Ascending aorta (tissue), 2 donors: Measurements from ENCODE around the gene KANSL1. TPM values are rescaled to one million over a fixed set of nuclear protein-coding genes. Genes with fewer than 3 reads are reported as not detected.

Experiments used
- DNase-seq, 2 donors: peaks; one replicate each; pipeline ENCODE4 v3.0.0-alpha.2; 2019; ENCODE audit warnings: low spot score in 2 of 2
- H3K27ac ChIP-seq, 2 donors: fragments of 200-600 bp; sonication (generic); one replicate each; pipeline ENCODE4 v1.5.1; 2016 to 2017; ENCODE audit warnings: mild to moderate bottlenecking in 1 of 2
- H3K27me3 ChIP-seq: fragments of 200-600 bp; sonication (generic); one replicate; pipeline ENCODE4 v1.5.1; 2017
- H3K36me3 ChIP-seq, 2 donors: fragments of 200-600 bp; sonication (generic); one replicate each; pipeline ENCODE4 v1.5.1; 2016
- H3K4me1 ChIP-seq, 2 donors: fragments of 200-600 bp; sonication (generic); one replicate each; pipeline ENCODE4 v1.5.1; 2016 to 2017; ENCODE audit warnings: mild to moderate bottlenecking in 1 of 2
- H3K4me3 ChIP-seq, 2 donors: fragments of 200-600 bp; sonication (generic); one replicate each; pipeline ENCODE4 v1.5.1; 2016 to 2017; ENCODE audit warnings: mild to moderate bottlenecking in 1 of 2
- H3K9me3 ChIP-seq, 2 donors: fragments of 200-600 bp; sonication (generic); one replicate each; pipeline ENCODE4 v1.5.1; 2016
- intact Hi-C: fragments of 100-400 bp; cut with DNase I; formaldehyde crosslinking; loops from one replicate; pipeline ENCODE4 v1.15.1; 2023
- total RNA-seq: library from RNA; depleted of rRNA; stranded (reverse); fragments of >200 nt; gene quantifications from one replicate; pipeline ENCODE4 v1.1.0, GENCODE V29; 2016
- TF ChIP-seq, protein P1 (sequence below), 3 experiments: fragments of 200-600 bp in 2 of 3; fragments of 450-650 bp in 1 of 3; sonication (generic) in 2 of 3; IDR thresholded peaks; one replicate each; pipeline ENCODE4 v1.5.1; 2016 to 2019; ENCODE audit warnings: antibody characterized with exemption in 3 of 3, mild to moderate bottlenecking in 1 of 3, moderate library complexity in 1 of 3

KANSL1 gene
- total RNA-seq, 1 donor from 2014 or later: 53.5 TPM

DNA sequence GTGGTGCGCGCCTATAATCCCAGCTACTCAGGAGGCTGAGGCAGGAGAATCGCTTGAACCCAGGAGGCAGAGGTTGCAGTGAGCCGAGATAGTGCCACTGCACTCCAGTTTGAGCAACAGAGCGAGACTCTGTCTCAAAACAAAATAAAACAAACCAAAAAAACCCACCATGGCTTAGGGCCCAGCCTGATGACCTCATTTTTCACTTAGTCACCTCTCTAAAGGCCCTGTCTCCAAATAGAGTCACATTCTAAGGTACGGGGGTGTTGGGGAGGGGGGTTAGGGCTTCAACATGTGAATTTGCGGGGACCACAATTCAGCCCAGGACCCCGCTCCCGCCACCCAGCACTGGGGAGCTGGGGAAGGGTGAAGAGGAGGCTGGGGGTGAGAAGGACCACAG is 195.6 kb downstream of the KANSL1 start:
- no peaks in the 10 kb centered on the region for H3K4me1 ChIP-seq
- H3K4me3 ChIP-seq: no peak overlapping the region
- H3K27ac ChIP-seq: no peak overlapping the region
- intact Hi-C loops: no loop called here
- H3K9me3 ChIP-seq: no peaks in the 10 kb centered on the region
- no peaks in the 10 kb centered on the region for H3K36me3 ChIP-seq
- no peak for DNase-seq
- TF ChIP-seq, protein P1, sequence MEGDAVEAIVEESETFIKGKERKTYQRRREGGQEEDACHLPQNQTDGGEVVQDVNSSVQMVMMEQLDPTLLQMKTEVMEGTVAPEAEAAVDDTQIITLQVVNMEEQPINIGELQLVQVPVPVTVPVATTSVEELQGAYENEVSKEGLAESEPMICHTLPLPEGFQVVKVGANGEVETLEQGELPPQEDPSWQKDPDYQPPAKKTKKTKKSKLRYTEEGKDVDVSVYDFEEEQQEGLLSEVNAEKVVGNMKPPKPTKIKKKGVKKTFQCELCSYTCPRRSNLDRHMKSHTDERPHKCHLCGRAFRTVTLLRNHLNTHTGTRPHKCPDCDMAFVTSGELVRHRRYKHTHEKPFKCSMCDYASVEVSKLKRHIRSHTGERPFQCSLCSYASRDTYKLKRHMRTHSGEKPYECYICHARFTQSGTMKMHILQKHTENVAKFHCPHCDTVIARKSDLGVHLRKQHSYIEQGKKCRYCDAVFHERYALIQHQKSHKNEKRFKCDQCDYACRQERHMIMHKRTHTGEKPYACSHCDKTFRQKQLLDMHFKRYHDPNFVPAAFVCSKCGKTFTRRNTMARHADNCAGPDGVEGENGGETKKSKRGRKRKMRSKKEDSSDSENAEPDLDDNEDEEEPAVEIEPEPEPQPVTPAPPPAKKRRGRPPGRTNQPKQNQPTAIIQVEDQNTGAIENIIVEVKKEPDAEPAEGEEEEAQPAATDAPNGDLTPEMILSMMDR (IDR thresholded peaks at IDR 0.05): no peak
- H3K27me3 ChIP-seq: no peaks in the 10 kb centered on the region

DNA sequence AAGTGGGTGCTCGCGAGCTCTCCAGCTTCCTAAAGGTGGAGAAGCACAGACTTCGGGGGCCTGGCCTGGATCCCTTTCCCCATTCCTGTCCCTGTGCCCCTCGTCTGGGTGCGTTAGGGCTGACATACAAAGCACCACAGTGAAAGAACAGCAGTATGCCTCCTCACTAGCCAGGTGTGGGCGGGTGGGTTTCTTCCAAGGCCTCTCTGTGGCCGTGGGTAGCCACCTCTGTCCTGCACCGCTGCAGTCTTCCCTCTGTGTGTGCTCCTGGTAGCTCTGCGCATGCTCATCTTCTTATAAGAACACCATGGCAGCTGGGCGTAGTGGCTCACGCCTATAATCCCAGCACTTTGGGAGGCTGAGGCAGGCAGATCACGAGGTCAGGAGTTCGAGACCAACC is 196.1 kb downstream of the KANSL1 start:
- TF ChIP-seq, protein P1 (IDR thresholded peaks at IDR 0.05): no peak
- H3K36me3 ChIP-seq: no peaks in the 10 kb centered on the region
- H3K4me3 ChIP-seq: no peak overlapping the region
- H3K27ac ChIP-seq: no peak overlapping the region
- H3K9me3 ChIP-seq: no peaks in the 10 kb centered on the region
- H3K4me1 ChIP-seq: no peaks in the 10 kb centered on the region
- no peaks in the 10 kb centered on the region for H3K27me3 ChIP-seq
- DNase-seq: no peak
- intact Hi-C loops: no loop called here

DNA sequence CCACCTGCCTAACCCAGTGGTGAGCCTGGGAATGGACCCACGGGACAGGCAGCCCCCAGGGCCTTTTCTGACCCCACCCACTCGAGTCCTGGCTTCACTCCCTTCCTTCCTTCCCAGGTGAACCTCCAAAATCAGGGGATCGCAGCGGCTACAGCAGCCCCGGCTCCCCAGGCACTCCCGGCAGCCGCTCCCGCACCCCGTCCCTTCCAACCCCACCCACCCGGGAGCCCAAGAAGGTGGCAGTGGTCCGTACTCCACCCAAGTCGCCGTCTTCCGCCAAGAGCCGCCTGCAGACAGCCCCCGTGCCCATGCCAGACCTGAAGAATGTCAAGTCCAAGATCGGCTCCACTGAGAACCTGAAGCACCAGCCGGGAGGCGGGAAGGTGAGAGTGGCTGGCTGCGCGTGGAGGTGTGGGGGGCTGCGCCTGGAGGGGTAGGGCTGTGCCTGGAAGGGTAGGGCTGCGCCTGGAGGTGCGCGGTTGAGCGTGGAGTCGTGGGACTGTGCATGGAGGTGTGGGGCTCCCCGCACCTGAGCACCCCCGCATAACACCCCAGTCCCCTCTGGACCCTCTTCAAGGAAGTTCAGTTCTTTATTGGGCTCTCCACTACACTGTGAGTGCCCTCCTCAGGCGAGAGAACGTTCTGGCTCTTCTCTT is 196.8 kb downstream of the KANSL1 start:
- H3K9me3 ChIP-seq: no peaks in the 10 kb centered on the region
- H3K4me1 ChIP-seq: no peaks in the 10 kb centered on the region
- intact Hi-C loops: no loop called here
- H3K36me3 ChIP-seq: no peaks in the 10 kb centered on the region
- H3K4me3 ChIP-seq: no peak overlapping the region
- no peak for DNase-seq
- TF ChIP-seq, protein P1 (IDR thresholded peaks at IDR 0.05): no peak
- no peaks in the 10 kb centered on the region for H3K27me3 ChIP-seq
- no peak overlapping the region for H3K27ac ChIP-seq

DNA sequence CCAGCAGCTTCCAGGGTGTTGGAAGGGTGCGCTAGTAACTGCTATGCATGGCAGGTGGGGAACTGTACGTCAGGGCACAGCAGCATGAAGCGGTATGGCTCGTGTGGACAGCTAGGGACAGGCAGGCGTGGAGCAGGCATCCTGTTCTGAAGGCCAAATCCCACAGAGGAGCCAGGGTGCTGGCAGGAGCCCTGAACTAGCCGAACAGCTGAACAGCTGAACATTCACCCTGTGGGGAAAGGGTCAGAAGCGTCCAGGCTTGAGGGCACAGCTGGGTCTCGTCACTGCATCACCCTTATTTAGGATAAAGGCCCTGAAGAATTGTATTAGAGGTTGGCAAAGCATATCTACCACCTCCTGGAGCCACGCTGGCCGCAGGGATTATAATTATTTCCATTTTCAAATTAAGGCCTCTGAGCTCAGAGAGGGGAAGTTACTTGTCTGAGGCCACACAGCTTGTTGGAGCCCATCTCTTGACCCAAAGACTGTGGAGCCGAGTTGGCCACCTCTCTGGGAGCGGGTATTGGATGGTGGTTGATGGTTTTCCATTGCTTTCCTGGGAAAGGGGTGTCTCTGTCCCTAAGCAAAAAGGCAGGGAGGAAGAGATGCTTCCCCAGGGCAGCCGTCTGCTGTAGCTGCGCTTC is 197.5 kb downstream of the KANSL1 start:
- H3K36me3 ChIP-seq: no peaks in the 10 kb centered on the region
- H3K4me1 ChIP-seq: no peaks in the 10 kb centered on the region
- H3K4me3 ChIP-seq: no peak overlapping the region
- H3K9me3 ChIP-seq: no peaks in the 10 kb centered on the region
- intact Hi-C loops: no loop called here
- no peak for DNase-seq
- no peaks in the 10 kb centered on the region for H3K27me3 ChIP-seq
- TF ChIP-seq, protein P1 (IDR thresholded peaks at IDR 0.05): no peak
- H3K27ac ChIP-seq: no peak overlapping the region

DNA sequence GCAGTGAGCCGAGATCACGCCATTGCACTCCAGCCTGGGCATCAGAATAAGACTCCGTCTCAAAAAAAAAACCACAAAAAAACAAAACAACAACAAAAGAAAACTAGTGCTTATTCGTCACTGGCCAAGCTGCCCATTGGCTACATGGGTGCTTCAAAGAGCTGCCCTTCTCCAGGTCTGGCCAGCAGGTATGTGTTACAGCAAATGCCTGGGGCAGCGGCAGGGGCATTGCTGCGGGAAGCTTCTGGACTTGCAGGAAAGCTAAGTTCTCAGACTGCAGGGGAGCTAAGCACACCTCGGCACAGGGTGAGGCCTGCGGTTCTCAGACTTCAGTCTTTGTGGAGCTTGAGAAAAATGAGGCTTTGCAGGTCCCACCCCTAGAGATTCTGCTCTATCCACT is 198.2 kb downstream of the KANSL1 start:
- Histone ChIP-seq H3K4me3 (no peak overlapping the region), H3K4me1 (no peaks in the 10 kb centered on the region), H3K9me3 (no peaks in the 10 kb centered on the region), H3K36me3 (no peaks in the 10 kb centered on the region), H3K27ac (no peak overlapping the region), H3K27me3 (no peaks in the 10 kb centered on the region)
- DNase-seq: no peak
- intact Hi-C loops: no loop called here
- TF ChIP-seq, protein P1 (IDR thresholded peaks at IDR 0.05): no peak
